Measurements from ENCODE around the gene NFIA. TPM values are rescaled to one million over a fixed set of nuclear protein-coding genes. Genes with fewer than 3 reads are reported as not detected.

Gene NFIA
- total and polyA plus RNA-seq, 9 of the 15 experiments (the other 6 are each of a cell fraction or from before 2014, with no cell fraction given) = 5.3 to 24.9 (median 9.8) TPM

DNA sequence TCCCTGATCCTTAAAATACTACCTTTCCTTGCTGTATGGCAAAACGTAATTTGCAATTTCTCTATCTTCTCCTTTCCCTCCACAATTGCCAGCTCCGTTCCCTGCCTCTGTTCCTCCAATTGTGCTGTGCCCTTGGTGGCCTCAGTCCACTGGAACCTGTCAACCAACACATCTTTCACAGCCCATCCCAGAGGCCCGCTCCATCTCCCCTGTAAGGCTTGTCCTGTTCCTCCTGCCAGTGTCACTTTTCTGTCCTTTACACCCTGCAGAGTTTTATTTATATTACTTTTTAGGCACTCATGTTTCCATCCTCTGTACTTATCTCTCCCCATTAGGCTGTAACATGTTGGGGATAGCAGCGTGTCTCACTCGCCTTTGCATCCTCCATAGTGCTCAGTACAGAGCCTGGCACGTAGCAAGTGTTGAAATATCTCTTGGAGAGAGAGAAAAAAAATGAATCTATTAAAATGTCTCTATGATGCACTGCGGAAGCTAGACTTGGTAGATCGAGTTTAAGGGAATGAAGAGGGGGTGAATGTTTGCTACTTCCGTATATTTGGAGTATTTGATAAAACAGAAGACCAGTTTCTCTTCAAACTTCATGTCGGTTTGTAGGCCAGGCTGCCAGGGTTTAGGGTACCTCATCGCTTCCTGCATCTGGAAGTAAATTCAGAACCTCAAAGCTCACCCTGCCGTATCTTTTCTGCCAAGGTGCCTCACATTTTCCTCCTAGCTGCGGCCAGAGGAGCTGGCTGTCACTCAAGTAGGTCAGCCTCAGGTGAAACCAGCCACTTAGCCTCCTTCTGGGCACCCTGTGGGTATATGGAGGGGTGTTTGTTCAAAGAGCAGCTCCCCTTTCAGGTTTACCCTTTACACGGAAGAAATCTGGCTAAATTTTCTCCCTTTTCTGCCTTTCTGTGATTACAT, 338.8 kb downstream of the NFIA start:
- Histone ChIP-seq H3K4me2 (ENCODE audit: insufficient read depth, low read length) (no peak overlapping the region), H3K27me3 (ENCODE audit: control insufficient read depth in 2 of 2, insufficient read depth in 2 of 2, low read length in 2 of 2) (no peaks in the 10 kb centered on the region), H3K79me2 (ENCODE audit: control insufficient read depth, insufficient read depth, low read length) (no peaks in the 10 kb centered on the region), H3K4me1 (replicated peaks in 1 of 2; ENCODE audit: control insufficient read depth in 2 of 2, insufficient read depth in 2 of 2, low read length in 2 of 2) (no peaks in the 10 kb centered on the region), H3K9ac (ENCODE audit: insufficient read depth in 1 of 2, low read depth in 2 of 2, low read length in 2 of 2) (no peak overlapping the region), H3K4me3 (no peak overlapping the region), H3K36me3 (ENCODE audit: control insufficient read depth, insufficient read depth, low read length) (peaks cover 9% of the 10 kb centered on the region; the same call in 2 of the 3 replicates), H3K9me3 (replicated peaks; ENCODE audit: control insufficient read depth, insufficient read depth, low read depth, low read length) (no peaks in the 10 kb centered on the region), H3K9me1 (ENCODE audit: control insufficient read depth, insufficient read depth, low read length) (no peaks in the 10 kb centered on the region), H4K20me1 (replicated peaks; ENCODE audit: control insufficient read depth, insufficient read depth, low read length) (no peaks in the 10 kb centered on the region), H3K27ac (ENCODE audit: extremely low read depth, low read depth, low read length) (no peak overlapping the region), H2AFZ (ENCODE audit: low read depth, low read length) (no peak overlapping the region)
- intact Hi-C loops (cut with micrococcal nuclease) = no loop called here
- CTCF ChIA-PET (ENCODE audit: low intra/inter-chr PET ratio) = no interaction called here
- DNase-seq (ENCODE audit: extremely low read depth in 1 of 4, low spot score in 3 of 4) = no peak
- in situ Hi-C loops (cut with MboI) = no loop called here
- ATAC-seq = no peak
- POLR2A ChIA-PET = interaction anchor here (0.5 to 1.3 kb wide), 4 partner anchors 11 to 376 kb away, joined by 3 to 6 read pairs (median 3); no protein-coding TSS in a partner anchor
- 90% methylated on average over 13 of the region's 14 CpGs for WGBS (ENCODE audit: insufficient coverage, low coverage, missing lambda C conversion rate)
- no TSS peak for BruUV-seq (replicated peaks)
- TF ChIP-seq ZNF217 (CRISPR knock-in tag; IDR thresholded peaks at IDR 0.05) = no peak
- no peak for TF ChIP-seq MCM3 (IDR thresholded peaks at IDR 0.05)
- TF ChIP-seq, protein P1, sequence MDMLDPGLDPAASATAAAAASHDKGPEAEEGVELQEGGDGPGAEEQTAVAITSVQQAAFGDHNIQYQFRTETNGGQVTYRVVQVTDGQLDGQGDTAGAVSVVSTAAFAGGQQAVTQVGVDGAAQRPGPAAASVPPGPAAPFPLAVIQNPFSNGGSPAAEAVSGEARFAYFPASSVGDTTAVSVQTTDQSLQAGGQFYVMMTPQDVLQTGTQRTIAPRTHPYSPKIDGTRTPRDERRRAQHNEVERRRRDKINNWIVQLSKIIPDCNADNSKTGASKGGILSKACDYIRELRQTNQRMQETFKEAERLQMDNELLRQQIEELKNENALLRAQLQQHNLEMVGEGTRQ (CRISPR knock-in tag; IDR thresholded peaks at IDR 0.05) = no peak
- TF ChIP-seq ZNF197 (CRISPR knock-in tag; IDR thresholded peaks at IDR 0.05; ENCODE audit: low read depth) = no peak
- TF ChIP-seq MBD1 (CRISPR knock-in tag; IDR thresholded peaks at IDR 0.05) = no peak
- TF ChIP-seq YBX1 (IDR thresholded peaks at IDR 0.05) = no peak
- TF ChIP-seq SIRT6 (IDR thresholded peaks at IDR 0.05; ENCODE audit: low read depth, low read length) = no peak
- TF ChIP-seq BRCA1 (IDR thresholded peaks at IDR 0.05) = no peak
- no peak for TF ChIP-seq BRCA1 (CRISPR knock-in tag; IDR thresholded peaks at IDR 0.05)
- no peak for TF ChIP-seq MEIS2 (IDR thresholded peaks at IDR 0.05; ENCODE audit: partially characterized antibody)
- TF ChIP-seq, protein P2, sequence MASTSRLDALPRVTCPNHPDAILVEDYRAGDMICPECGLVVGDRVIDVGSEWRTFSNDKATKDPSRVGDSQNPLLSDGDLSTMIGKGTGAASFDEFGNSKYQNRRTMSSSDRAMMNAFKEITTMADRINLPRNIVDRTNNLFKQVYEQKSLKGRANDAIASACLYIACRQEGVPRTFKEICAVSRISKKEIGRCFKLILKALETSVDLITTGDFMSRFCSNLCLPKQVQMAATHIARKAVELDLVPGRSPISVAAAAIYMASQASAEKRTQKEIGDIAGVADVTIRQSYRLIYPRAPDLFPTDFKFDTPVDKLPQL (IDR thresholded peaks at IDR 0.05; ENCODE audit: extremely low read depth, insufficient read length) = no peak
- TF ChIP-seq ERF (CRISPR knock-in tag; IDR thresholded peaks at IDR 0.05) = no peak
- FAIRE-seq = no peak
